K562 (cell line): ENCODE results near the gene MRPS15. TPM values are rescaled to one million over a fixed set of nuclear protein-coding genes. Genes with fewer than 3 reads are reported as not detected.

ENCODE experiments used
- BCOR ChIP-seq: fragments of 450-650 bp; IDR thresholded peaks from 2 replicates; pipeline ENCODE4 v1.6.1; 2016
- CHD1 ChIP-seq: fragments of 200-600 bp; sonication (generic); IDR thresholded peaks from one replicate; pipeline ENCODE4 v1.6.1; 2012; ENCODE audit warnings: mild to moderate bottlenecking, moderate library complexity, low read length, inconsistent platforms
- ELF4 ChIP-seq: fragments of 450-650 bp; formaldehyde crosslinking; IDR thresholded peaks from 2 replicates; pipeline ENCODE4 v1.4.0; 2022; ENCODE audit warnings: missing genetic modification characterization
- HNRNPLL ChIP-seq: fragments of 200-400 bp; formaldehyde crosslinking; IDR thresholded peaks from 2 replicates; pipeline ENCODE4 v1.6.1; 2017; ENCODE audit warnings: low read length, low read depth, mild to moderate bottlenecking; ENCODE audit not compliant: poor library complexity, severe bottlenecking
- HSF4 ChIP-seq: fragments of 250-450 bp; sonication (Bioruptor Pico); IDR thresholded peaks from 2 replicates; pipeline ENCODE4 v2.1.2; 2022; ENCODE audit warnings: mild to moderate bottlenecking, moderate library complexity, borderline replicate concordance
- JUN ChIP-seq, 2 experiments: sonication (generic) in 1 of 2; formaldehyde crosslinking in 1 of 2; IDR thresholded peaks; 2 replicates each; pipeline versions ENCODE4 v1.6.1 to v1.8.0; 2012 to 2022; ENCODE audit warnings: borderline replicate concordance in 2 of 2, mild to moderate bottlenecking in 2 of 2, improper control_type of control experiment in 1 of 2, low read depth in 1 of 2, low read length in 1 of 2, missing genetic modification reagents in 1 of 2
- MEIS2 ChIP-seq: fragments of 450-650 bp; IDR thresholded peaks from 2 replicates; pipeline ENCODE4 v1.6.1; 2014; ENCODE audit warnings: mild to moderate bottlenecking; ENCODE audit not compliant: partially characterized antibody
- NCOA2 ChIP-seq, 2 experiments: fragments of 450-650 bp; IDR thresholded peaks; 2 replicates each; pipeline ENCODE4 v1.6.1; 2018; ENCODE audit warnings: mild to moderate bottlenecking in 2 of 2, moderate library complexity in 1 of 2; ENCODE audit not compliant: partially characterized antibody in 2 of 2
- NR0B1 ChIP-seq: fragments of 450-650 bp; IDR thresholded peaks from one replicate; pipeline ENCODE4 v1.6.1; 2018; ENCODE audit warnings: mild to moderate bottlenecking, moderate library complexity; ENCODE audit not compliant: partially characterized antibody
- NR1H2 ChIP-seq: sonication (generic); formaldehyde crosslinking; IDR thresholded peaks from 2 replicates; pipeline ENCODE4 v1.4.0; 2020; ENCODE audit warnings: mild to moderate bottlenecking, missing genetic modification reagents
- POLR2A ChIP-seq: fragments of 450-650 bp; conservative IDR thresholded peaks from 2 replicates; pipeline ENCODE4 v1.6.1; 2016
- POLR2H ChIP-seq: IDR thresholded peaks from 2 replicates; pipeline ENCODE4 v1.6.1; 2016; ENCODE audit warnings: missing genetic modification characterization, low read depth, mild to moderate bottlenecking, control low read depth, missing compliant biosample characterization, moderate library complexity
- RB1 ChIP-seq: fragments of 450-650 bp; IDR thresholded peaks from 2 replicates; pipeline ENCODE4 v1.6.1; 2017; ENCODE audit warnings: low read depth, mild to moderate bottlenecking
- SAFB ChIP-seq: fragments of 200-400 bp; formaldehyde crosslinking; IDR thresholded peaks from 2 replicates; pipeline ENCODE4 v1.6.1; 2017; ENCODE audit warnings: low read depth, low read length, borderline replicate concordance
- XRCC3 ChIP-seq: fragments of 450-650 bp; IDR thresholded peaks from 2 replicates; pipeline ENCODE4 v1.6.1; 2017; ENCODE audit warnings: mild to moderate bottlenecking, moderate library complexity
- ZEB2 ChIP-seq: fragments of 450-650 bp; IDR thresholded peaks from 2 replicates; pipeline ENCODE4 v1.6.1; 2016
- ZNF143 ChIP-seq: sonication (generic); formaldehyde crosslinking; IDR thresholded peaks from 2 replicates; pipeline ENCODE4 v1.9.0; 2022; ENCODE audit warnings: mild to moderate bottlenecking, missing genetic modification reagents
- ZNF395 ChIP-seq: fragments of 200-800 bp; sonication (Bioruptor generic); IDR thresholded peaks from 2 replicates; pipeline ENCODE4 v1.6.1; 2017; ENCODE audit warnings: missing genetic modification characterization, missing compliant biosample characterization
- polyA plus RNA-seq, 8 experiments: library from polyadenylated mRNA; depleted of rRNA in 4 of 8; stranded (reverse) in 5 of 8; unstranded in 3 of 8; fragments of >200 nt; fragmentation: Nextera tagmentation in 2 of 8; fragmentation: Illumina TruSeq in 1 of 8; extraction: Ambion mirVana in 2 of 8; extraction: Trizol in 1 of 8; gene quantifications; 2 replicates each; pipeline versions ENCODE4 v1.2.1 to v1.2.3, GENCODE V29; 2011 to 2014; ENCODE audit warnings: inconsistent platforms in 1 of 8, missing spikeins in 1 of 8
- total RNA-seq, 7 experiments: library from RNA; depleted of rRNA in 6 of 7; stranded (reverse); fragments of >200 nt in 6 of 7; fragmentation: Illumina TruSeq in 2 of 7; extraction: Trizol in 2 of 7; gene quantifications; 2 replicates each; pipeline versions ENCODE4 v1.2.1 to v1.2.3, GENCODE V29; 2011 to 2021; ENCODE audit warnings: low replicate concordance in 1 of 7
- TF ChIP-seq, protein P1 (sequence below): sonication (generic); formaldehyde crosslinking; IDR thresholded peaks from 2 replicates; pipeline ENCODE4 v1.8.1; 2023; ENCODE audit warnings: mild to moderate bottlenecking, missing genetic modification reagents
- TF ChIP-seq, protein P2 (sequence below): fragments of 450-650 bp; IDR thresholded peaks from 2 replicates; pipeline ENCODE4 v1.6.1; 2018; ENCODE audit warnings: mild to moderate bottlenecking, low read depth; ENCODE audit not compliant: partially characterized antibody
- TF ChIP-seq, protein P3 (sequence below): sonication (generic); formaldehyde crosslinking; IDR thresholded peaks from 2 replicates; pipeline ENCODE4 v1.8.1; 2023; ENCODE audit warnings: mild to moderate bottlenecking, missing genetic modification reagents

Gene MRPS15
- total and polyA plus RNA-seq, 9 of the 15 experiments (the other 6 are each of a cell fraction or from before 2014, with no cell fraction given): 62.9 to 286 (median 149) TPM

DNA sequence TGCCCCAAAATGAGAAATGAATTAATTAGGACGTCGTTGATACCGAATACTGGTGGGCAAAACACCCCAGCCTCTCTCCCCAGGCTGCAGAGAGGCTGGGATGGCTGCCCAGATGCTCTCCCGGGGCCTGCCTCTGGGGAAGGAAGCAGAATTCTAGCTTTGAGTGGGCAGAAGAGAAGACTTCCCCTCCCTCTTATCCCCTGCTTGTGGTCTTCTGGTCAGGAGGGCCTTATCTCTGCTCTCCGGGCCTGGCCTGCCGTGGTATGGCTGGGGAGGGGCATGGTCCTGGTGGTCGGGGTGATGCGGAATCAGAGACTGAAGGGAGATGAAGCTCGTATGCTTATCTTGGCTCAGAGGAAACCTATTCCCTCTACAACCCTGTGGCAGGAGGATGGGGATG, 28.3 kb upstream of the MRPS15 start (continued):
- no peak; the same call in 1 of the 2 replicates for TF ChIP-seq RB1
- TF ChIP-seq MEIS2: no peak
- no peak for TF ChIP-seq SAFB
- 0 out of 2 replicates have a peak, but pooled peaks have one; percentile 20 for TF ChIP-seq ELF4 (CRISPR knock-in tag)
- TF ChIP-seq ZEB2: peak; percentile 35; the same call in 1 of the 2 replicates
- TF ChIP-seq POLR2H (tag): no peak
- TF ChIP-seq, protein P1, sequence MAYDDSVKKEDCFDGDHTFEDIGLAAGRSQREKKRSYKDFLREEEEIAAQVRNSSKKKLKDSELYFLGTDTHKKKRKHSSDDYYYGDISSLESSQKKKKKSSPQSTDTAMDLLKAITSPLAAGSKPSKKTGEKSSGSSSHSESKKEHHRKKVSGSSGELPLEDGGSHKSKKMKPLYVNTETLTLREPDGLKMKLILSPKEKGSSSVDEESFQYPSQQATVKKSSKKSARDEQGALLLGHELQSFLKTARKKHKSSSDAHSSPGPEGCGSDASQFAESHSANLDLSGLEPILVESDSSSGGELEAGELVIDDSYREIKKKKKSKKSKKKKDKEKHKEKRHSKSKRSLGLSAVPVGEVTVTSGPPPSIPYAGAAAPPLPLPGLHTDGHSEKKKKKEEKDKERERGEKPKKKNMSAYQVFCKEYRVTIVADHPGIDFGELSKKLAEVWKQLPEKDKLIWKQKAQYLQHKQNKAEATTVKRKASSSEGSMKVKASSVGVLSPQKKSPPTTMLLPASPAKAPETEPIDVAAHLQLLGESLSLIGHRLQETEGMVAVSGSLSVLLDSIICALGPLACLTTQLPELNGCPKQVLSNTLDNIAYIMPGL: no peak
- no peak for TF ChIP-seq HNRNPLL
- TF ChIP-seq ZNF395 (CRISPR knock-in tag): peak; percentile 78
- no peak for TF ChIP-seq NR0B1
- TF ChIP-seq JUN (IDR thresholded peaks at IDR 0.05; ENCODE audit: borderline replicate concordance, low read depth, low read length): no peak
- peak; percentile 28; the same call in 1 of the 2 replicates for TF ChIP-seq JUN (CRISPR knock-in tag; IDR thresholded peaks at IDR 0.05; ENCODE audit: borderline replicate concordance)
- TF ChIP-seq, protein P2, sequence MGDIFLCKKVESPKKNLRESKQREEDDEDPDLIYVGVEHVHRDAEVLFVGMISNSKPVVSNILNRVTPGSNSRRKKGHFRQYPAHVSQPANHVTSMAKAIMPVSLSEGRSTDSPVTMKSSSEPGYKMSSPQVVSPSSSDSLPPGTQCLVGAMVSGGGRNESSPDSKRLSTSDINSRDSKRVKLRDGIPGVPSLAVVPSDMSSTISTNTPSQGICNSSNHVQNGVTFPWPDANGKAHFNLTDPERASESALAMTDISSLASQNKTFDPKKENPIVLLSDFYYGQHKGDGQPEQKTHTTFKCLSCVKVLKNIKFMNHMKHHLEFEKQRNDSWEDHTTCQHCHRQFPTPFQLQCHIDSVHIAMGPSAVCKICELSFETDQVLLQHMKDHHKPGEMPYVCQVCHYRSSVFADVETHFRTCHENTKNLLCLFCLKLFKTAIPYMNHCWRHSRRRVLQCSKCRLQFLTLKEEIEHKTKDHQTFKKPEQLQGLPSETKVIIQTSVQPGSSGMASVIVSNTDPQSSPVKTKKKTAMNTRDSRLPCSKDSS: no peak
- no peak for TF ChIP-seq BCOR
- no peak for TF ChIP-seq NR1H2 (CRISPR knock-in tag)
- no peak for TF ChIP-seq CHD1
- TF ChIP-seq XRCC3: no peak
- no peak for TF ChIP-seq POLR2A
- TF ChIP-seq, protein P3, sequence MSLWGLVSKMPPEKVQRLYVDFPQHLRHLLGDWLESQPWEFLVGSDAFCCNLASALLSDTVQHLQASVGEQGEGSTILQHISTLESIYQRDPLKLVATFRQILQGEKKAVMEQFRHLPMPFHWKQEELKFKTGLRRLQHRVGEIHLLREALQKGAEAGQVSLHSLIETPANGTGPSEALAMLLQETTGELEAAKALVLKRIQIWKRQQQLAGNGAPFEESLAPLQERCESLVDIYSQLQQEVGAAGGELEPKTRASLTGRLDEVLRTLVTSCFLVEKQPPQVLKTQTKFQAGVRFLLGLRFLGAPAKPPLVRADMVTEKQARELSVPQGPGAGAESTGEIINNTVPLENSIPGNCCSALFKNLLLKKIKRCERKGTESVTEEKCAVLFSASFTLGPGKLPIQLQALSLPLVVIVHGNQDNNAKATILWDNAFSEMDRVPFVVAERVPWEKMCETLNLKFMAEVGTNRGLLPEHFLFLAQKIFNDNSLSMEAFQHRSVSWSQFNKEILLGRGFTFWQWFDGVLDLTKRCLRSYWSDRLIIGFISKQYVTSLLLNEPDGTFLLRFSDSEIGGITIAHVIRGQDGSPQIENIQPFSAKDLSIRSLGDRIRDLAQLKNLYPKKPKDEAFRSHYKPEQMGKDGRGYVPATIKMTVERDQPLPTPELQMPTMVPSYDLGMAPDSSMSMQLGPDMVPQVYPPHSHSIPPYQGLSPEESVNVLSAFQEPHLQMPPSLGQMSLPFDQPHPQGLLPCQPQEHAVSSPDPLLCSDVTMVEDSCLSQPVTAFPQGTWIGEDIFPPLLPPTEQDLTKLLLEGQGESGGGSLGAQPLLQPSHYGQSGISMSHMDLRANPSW (CRISPR knock-in tag): no peak
- TF ChIP-seq HSF4 (CRISPR knock-in tag): no peak
- no peak for TF ChIP-seq NCOA2 (IDR thresholded peaks at IDR 0.05; ENCODE audit: partially characterized antibody in 2 of 2)
- TF ChIP-seq ZNF143 (CRISPR knock-in tag): no peak
